ENCODE measurements around the gene RHOBTB1.

RHOBTB1 gene

GRCh38 chr10:60913657-60914056, 30.3 kb downstream of the RHOBTB1 start:
- no peaks in the 10 kb centered on the region for H3K4me1 ChIP-seq (ENCODE audit: control insufficient read depth in 1 of 2, insufficient read depth in 2 of 2, low read length in 2 of 2)
- H3K27ac ChIP-seq (ENCODE audit: low read depth, low read length) = no peak overlapping the region
- no peak overlapping the region for H3K18ac ChIP-seq (ENCODE audit: low read length)

GRCh38 chr10:60913071-60913470, 30.9 kb downstream of the RHOBTB1 start:
- Histone ChIP-seq H3K9me3 (ENCODE audit: insufficient read depth, low read depth, low read length) (peaks cover 2% of the 10 kb centered on the region), H3K27me3 (ENCODE audit: insufficient read depth, low read length) (no peaks in the 10 kb centered on the region), H2AFZ (ENCODE audit: insufficient read depth, low read length, poor library complexity) (no peak overlapping the region), H2AK5ac (ENCODE audit: low read length) (no peak overlapping the region), H3K79me2 (ENCODE audit: control insufficient read depth, insufficient read depth, low read length, poor library complexity) (no peaks in the 10 kb centered on the region), H3K4me1 (ENCODE audit: control insufficient read depth in 1 of 2, insufficient read depth in 2 of 2, low read length in 2 of 2) (no peaks in the 10 kb centered on the region), H3K4me3 (ENCODE audit: low read depth, low read length) (no peak overlapping the region), H3K4ac (ENCODE audit: low read depth, low read length) (no peak overlapping the region), H4K8ac (ENCODE audit: low read depth, low read length) (no peak overlapping the region), H3K23ac (ENCODE audit: low read length) (no peak overlapping the region), H3K4me2 (ENCODE audit: low read length) (no peak overlapping the region), H2BK5ac (ENCODE audit: low read depth, low read length, poor library complexity) (no peak overlapping the region), H3K36me3 (ENCODE audit: control insufficient read depth in 1 of 2, insufficient read depth in 2 of 2, low read length in 2 of 2) (peaks cover 2 to 8% of the 10 kb centered on the region in 2 experiments), H4K91ac (ENCODE audit: low read depth, low read length) (no peak overlapping the region), H3K79me1 (ENCODE audit: low read length) (no peaks in the 10 kb centered on the region), H2BK12ac (ENCODE audit: low read length) (no peak overlapping the region), H3K18ac (ENCODE audit: low read length) (no peak overlapping the region), H4K12ac (ENCODE audit: low read depth, low read length) (no peak overlapping the region), H3K27ac (ENCODE audit: low read depth, low read length) (no peak overlapping the region), H2BK120ac (ENCODE audit: insufficient read depth, low read length, poor library complexity) (no peak overlapping the region), H3K14ac (ENCODE audit: low read length) (no peak overlapping the region), H3K9ac (ENCODE audit: low read length) (no peak overlapping the region)
- no CpG with 5 or more reads among the region's 4 CpGs for WGBS (ENCODE audit: extremely low coverage, insufficient coverage, insufficient read length)
- peak in 1 of 2 donors; percentile 67 for DNase-seq

More at GRCh38 chr10:60913657-60914056, 30.3 kb downstream of the RHOBTB1 start:
- H3K14ac ChIP-seq (ENCODE audit: low read length) = no peak overlapping the region
- H2BK12ac ChIP-seq (ENCODE audit: low read length) = no peak overlapping the region
- H3K4me3 ChIP-seq (ENCODE audit: low read depth, low read length) = no peak overlapping the region
- no CpG with 5 or more reads among the region's 3 CpGs for WGBS (ENCODE audit: extremely low coverage, insufficient coverage, insufficient read length)
- H2BK5ac ChIP-seq (ENCODE audit: low read depth, low read length, poor library complexity) = no peak overlapping the region
- no peaks in the 10 kb centered on the region for H3K79me2 ChIP-seq (ENCODE audit: control insufficient read depth, insufficient read depth, low read length, poor library complexity)
- H3K4ac ChIP-seq (ENCODE audit: low read depth, low read length) = no peak overlapping the region
- no peak for DNase-seq
- peaks cover 2% of the 10 kb centered on the region for H3K9me3 ChIP-seq (ENCODE audit: insufficient read depth, low read depth, low read length)
- H4K8ac ChIP-seq (ENCODE audit: low read depth, low read length) = no peak overlapping the region
- no peaks in the 10 kb centered on the region for H3K79me1 ChIP-seq (ENCODE audit: low read length)
- no peak overlapping the region for H2AK5ac ChIP-seq (ENCODE audit: low read length)
- no peak overlapping the region for H3K9ac ChIP-seq (ENCODE audit: low read length)
- no peak overlapping the region for H3K4me2 ChIP-seq (ENCODE audit: low read length)
- no peak overlapping the region for H4K12ac ChIP-seq (ENCODE audit: low read depth, low read length)
- H3K36me3 ChIP-seq (ENCODE audit: control insufficient read depth in 1 of 2, insufficient read depth in 2 of 2, low read length in 2 of 2) = peaks cover 2 to 8% of the 10 kb centered on the region in 2 experiments
- no peak overlapping the region for H2BK120ac ChIP-seq (ENCODE audit: insufficient read depth, low read length, poor library complexity)
- no peak overlapping the region for H2AFZ ChIP-seq (ENCODE audit: insufficient read depth, low read length, poor library complexity)
- no peak overlapping the region for H3K23ac ChIP-seq (ENCODE audit: low read length)
- no peak overlapping the region for H4K91ac ChIP-seq (ENCODE audit: low read depth, low read length)
- no peaks in the 10 kb centered on the region for H3K27me3 ChIP-seq (ENCODE audit: insufficient read depth, low read length)

- H2BK12ac ChIP-seq (ENCODE audit: low read length) = no peak overlapping the region
- H3K9me3 ChIP-seq (ENCODE audit: insufficient read depth, low read depth, low read length) = peaks cover 4% of the 10 kb centered on the region
- no peak overlapping the region for H2AFZ ChIP-seq (ENCODE audit: insufficient read depth, low read length, poor library complexity)
- peak overlapping the region; percentile 22 for H3K9ac ChIP-seq (ENCODE audit: low read length)
- H4K91ac ChIP-seq (ENCODE audit: low read depth, low read length) = no peak overlapping the region
- no peak overlapping the region for H3K4me3 ChIP-seq (ENCODE audit: low read depth, low read length)
- H4K12ac ChIP-seq (ENCODE audit: low read depth, low read length) = no peak overlapping the region
- no peak overlapping the region for H2BK5ac ChIP-seq (ENCODE audit: low read depth, low read length, poor library complexity)
- H3K79me1 ChIP-seq (ENCODE audit: low read length) = no peaks in the 10 kb centered on the region
- H3K18ac ChIP-seq (ENCODE audit: low read length) = no peak overlapping the region
- peaks cover 2 to 9% of the 10 kb centered on the region in 2 experiments for H3K36me3 ChIP-seq (ENCODE audit: control insufficient read depth in 1 of 2, insufficient read depth in 2 of 2, low read length in 2 of 2)
- H3K14ac ChIP-seq (ENCODE audit: low read length) = no peak overlapping the region
- no peak overlapping the region for H3K27ac ChIP-seq (ENCODE audit: low read depth, low read length)
- no peak overlapping the region for H2AK5ac ChIP-seq (ENCODE audit: low read length)
- no peaks in the 10 kb centered on the region for H3K79me2 ChIP-seq (ENCODE audit: control insufficient read depth, insufficient read depth, low read length, poor library complexity)
- H2BK120ac ChIP-seq (ENCODE audit: insufficient read depth, low read length, poor library complexity) = no peak overlapping the region
- no peak for DNase-seq
- H3K4ac ChIP-seq (ENCODE audit: low read depth, low read length) = no peak overlapping the region
- WGBS (ENCODE audit: extremely low coverage, insufficient coverage, insufficient read length) = no CpG with 5 or more reads among the region's 5 CpGs
- H4K8ac ChIP-seq (ENCODE audit: low read depth, low read length) = no peak overlapping the region
- H3K4me1 ChIP-seq (ENCODE audit: control insufficient read depth in 1 of 2, insufficient read depth in 2 of 2, low read length in 2 of 2) = no peaks in the 10 kb centered on the region
- H3K27me3 ChIP-seq (ENCODE audit: insufficient read depth, low read length) = no peaks in the 10 kb centered on the region
- no peak overlapping the region for H3K4me2 ChIP-seq (ENCODE audit: low read length)
- H3K23ac ChIP-seq (ENCODE audit: low read length) = no peak overlapping the region
Observed at GRCh38 chr10:60911715-60912114, 32.3 kb downstream of the RHOBTB1 start.

GRCh38 chr10:60911216-60911615, 32.8 kb downstream of the RHOBTB1 start:
- no peak overlapping the region for H3K23ac ChIP-seq (ENCODE audit: low read length)
- H3K4me1 ChIP-seq (ENCODE audit: control insufficient read depth in 1 of 2, insufficient read depth in 2 of 2, low read length in 2 of 2) = no peaks in the 10 kb centered on the region
- H3K18ac ChIP-seq (ENCODE audit: low read length) = no peak overlapping the region
- no peak overlapping the region for H2BK12ac ChIP-seq (ENCODE audit: low read length)
- peaks cover 5% of the 10 kb centered on the region for H3K9me3 ChIP-seq (ENCODE audit: insufficient read depth, low read depth, low read length)
- no peak overlapping the region for H3K4me3 ChIP-seq (ENCODE audit: low read depth, low read length)
- H3K79me1 ChIP-seq (ENCODE audit: low read length) = no peaks in the 10 kb centered on the region
- no peak overlapping the region for H3K14ac ChIP-seq (ENCODE audit: low read length)
- H3K79me2 ChIP-seq (ENCODE audit: control insufficient read depth, insufficient read depth, low read length, poor library complexity) = no peaks in the 10 kb centered on the region
- no peak for DNase-seq
- peak overlapping the region; percentile 23 for H2AFZ ChIP-seq (ENCODE audit: insufficient read depth, low read length, poor library complexity)
- H3K27ac ChIP-seq (ENCODE audit: low read depth, low read length) = no peak overlapping the region
- no peak overlapping the region for H2BK120ac ChIP-seq (ENCODE audit: insufficient read depth, low read length, poor library complexity)
- no peaks in the 10 kb centered on the region for H3K27me3 ChIP-seq (ENCODE audit: insufficient read depth, low read length)
- no peak overlapping the region for H2AK5ac ChIP-seq (ENCODE audit: low read length)
- no peak overlapping the region for H2BK5ac ChIP-seq (ENCODE audit: low read depth, low read length, poor library complexity)
- WGBS (ENCODE audit: extremely low coverage, insufficient coverage, insufficient read length) = no CpG with 5 or more reads among the region's 16 CpGs
- H4K91ac ChIP-seq (ENCODE audit: low read depth, low read length) = no peak overlapping the region
- no peak overlapping the region for H3K4ac ChIP-seq (ENCODE audit: low read depth, low read length)
- H3K36me3 ChIP-seq (ENCODE audit: control insufficient read depth in 1 of 2, insufficient read depth in 2 of 2, low read length in 2 of 2) = peaks cover 5 to 12% of the 10 kb centered on the region in 2 experiments
- no peak overlapping the region for H3K9ac ChIP-seq (ENCODE audit: low read length)
- H3K4me2 ChIP-seq (ENCODE audit: low read length) = no peak overlapping the region
- H4K12ac ChIP-seq (ENCODE audit: low read depth, low read length) = no peak overlapping the region
- no peak overlapping the region for H4K8ac ChIP-seq (ENCODE audit: low read depth, low read length)
